ENCODE data around the gene TSPOAP1. TPM values are rescaled to one million over a fixed set of nuclear protein-coding genes. Genes with fewer than 3 reads are reported as not detected.

Gene TSPOAP1
- total and polyA plus RNA-seq, 10 of the 15 experiments (the other 5 are each of a cell fraction or from before 2014, with no cell fraction given), result 0.58 to 16.4 (median 4.2) TPM; not detected in 1

DNA sequence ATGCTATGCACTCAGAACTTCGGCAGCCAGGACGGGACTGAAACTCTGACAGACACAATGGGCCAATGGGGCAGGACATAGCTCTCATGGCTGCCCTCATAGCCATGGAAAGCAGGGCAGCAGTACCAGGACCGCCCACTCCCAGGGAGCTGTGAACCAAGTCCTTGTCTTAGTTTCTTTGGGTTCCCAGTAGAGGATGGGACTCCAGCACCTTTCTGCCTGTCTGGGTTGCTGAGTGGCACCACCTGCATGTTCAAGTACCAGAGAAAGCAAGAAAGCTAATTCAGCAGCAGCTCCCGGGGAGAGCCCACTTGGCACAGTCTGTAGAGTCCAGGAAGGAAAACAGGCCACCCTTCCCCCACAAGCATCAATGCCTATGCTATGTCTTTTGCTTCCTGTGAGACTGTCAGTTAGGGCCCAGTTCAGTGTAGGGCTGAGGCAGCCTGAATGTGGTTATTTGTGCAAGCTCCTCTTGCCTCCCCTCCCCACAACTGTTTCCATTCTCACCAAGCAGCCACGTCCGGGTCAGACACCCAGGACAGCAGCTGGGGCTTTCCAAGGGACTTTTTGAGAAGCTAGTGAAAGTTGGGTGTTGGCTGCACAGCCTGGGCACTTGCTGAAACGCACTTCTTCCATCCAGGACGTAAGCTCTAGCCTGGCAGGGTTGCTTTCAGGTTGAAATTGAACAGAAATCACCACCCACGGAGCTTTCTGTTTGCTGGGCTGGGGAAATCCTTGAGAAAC is 15.6 kb upstream of the TSPOAP1 start (continued):
- peak; percentile 100 for TF ChIP-seq RELA (IDR thresholded peaks at IDR 0.05; ENCODE audit: borderline replicate concordance, partially characterized antibody)
- TF ChIP-seq RUNX3 (IDR thresholded peaks at IDR 0.05; ENCODE audit: low read length), result no peak
- peak; percentile 91 for TF ChIP-seq NR2F1 (conservative IDR thresholded peaks at IDR 0.05)
- TF ChIP-seq ZNF24 (IDR thresholded peaks at IDR 0.05), result 0 out of 2 replicates have a peak, but pooled peaks have one; percentile 48
- TF ChIP-seq ESRRA (IDR thresholded peaks at IDR 0.05; ENCODE audit: low read length), result no peak
- TF ChIP-seq PAX5 (IDR thresholded peaks at IDR 0.05; ENCODE audit: borderline replicate concordance, low read depth, low read length), result peak; percentile 89
- TF ChIP-seq, protein P1, sequence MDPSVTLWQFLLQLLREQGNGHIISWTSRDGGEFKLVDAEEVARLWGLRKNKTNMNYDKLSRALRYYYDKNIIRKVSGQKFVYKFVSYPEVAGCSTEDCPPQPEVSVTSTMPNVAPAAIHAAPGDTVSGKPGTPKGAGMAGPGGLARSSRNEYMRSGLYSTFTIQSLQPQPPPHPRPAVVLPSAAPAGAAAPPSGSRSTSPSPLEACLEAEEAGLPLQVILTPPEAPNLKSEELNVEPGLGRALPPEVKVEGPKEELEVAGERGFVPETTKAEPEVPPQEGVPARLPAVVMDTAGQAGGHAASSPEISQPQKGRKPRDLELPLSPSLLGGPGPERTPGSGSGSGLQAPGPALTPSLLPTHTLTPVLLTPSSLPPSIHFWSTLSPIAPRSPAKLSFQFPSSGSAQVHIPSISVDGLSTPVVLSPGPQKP (IDR thresholded peaks at IDR 0.05; ENCODE audit: low read depth, low read length), result no peak
- TF ChIP-seq NRF1 (conservative IDR thresholded peaks at IDR 0.05; ENCODE audit: low read depth, low read length), result no peak
- TF ChIP-seq ASH2L (IDR thresholded peaks at IDR 0.05; ENCODE audit: borderline replicate concordance, low read depth), result no peak
- TF ChIP-seq ATF7 (IDR thresholded peaks at IDR 0.05; ENCODE audit: low read depth), result peak; percentile 76
- no peak for TF ChIP-seq SIN3A (IDR thresholded peaks at IDR 0.05; ENCODE audit: low read depth, low read length)
- TF ChIP-seq FOS (IDR thresholded peaks at IDR 0.05; ENCODE audit: borderline replicate concordance, extremely low read depth, insufficient read length), result no peak
- peak; percentile 50; the same call in 1 of the 2 replicates for TF ChIP-seq YY1 (IDR thresholded peaks at IDR 0.05; ENCODE audit: low read depth, low read length)
- TF ChIP-seq JUND (IDR thresholded peaks at IDR 0.05; ENCODE audit: low read depth, low read length), result no peak
- 0 out of 2 replicates have a peak, but pooled peaks have one; percentile 18 for TF ChIP-seq RCOR1 (conservative IDR thresholded peaks at IDR 0.05; ENCODE audit: low read depth, low read length)
- TF ChIP-seq, protein P2, sequence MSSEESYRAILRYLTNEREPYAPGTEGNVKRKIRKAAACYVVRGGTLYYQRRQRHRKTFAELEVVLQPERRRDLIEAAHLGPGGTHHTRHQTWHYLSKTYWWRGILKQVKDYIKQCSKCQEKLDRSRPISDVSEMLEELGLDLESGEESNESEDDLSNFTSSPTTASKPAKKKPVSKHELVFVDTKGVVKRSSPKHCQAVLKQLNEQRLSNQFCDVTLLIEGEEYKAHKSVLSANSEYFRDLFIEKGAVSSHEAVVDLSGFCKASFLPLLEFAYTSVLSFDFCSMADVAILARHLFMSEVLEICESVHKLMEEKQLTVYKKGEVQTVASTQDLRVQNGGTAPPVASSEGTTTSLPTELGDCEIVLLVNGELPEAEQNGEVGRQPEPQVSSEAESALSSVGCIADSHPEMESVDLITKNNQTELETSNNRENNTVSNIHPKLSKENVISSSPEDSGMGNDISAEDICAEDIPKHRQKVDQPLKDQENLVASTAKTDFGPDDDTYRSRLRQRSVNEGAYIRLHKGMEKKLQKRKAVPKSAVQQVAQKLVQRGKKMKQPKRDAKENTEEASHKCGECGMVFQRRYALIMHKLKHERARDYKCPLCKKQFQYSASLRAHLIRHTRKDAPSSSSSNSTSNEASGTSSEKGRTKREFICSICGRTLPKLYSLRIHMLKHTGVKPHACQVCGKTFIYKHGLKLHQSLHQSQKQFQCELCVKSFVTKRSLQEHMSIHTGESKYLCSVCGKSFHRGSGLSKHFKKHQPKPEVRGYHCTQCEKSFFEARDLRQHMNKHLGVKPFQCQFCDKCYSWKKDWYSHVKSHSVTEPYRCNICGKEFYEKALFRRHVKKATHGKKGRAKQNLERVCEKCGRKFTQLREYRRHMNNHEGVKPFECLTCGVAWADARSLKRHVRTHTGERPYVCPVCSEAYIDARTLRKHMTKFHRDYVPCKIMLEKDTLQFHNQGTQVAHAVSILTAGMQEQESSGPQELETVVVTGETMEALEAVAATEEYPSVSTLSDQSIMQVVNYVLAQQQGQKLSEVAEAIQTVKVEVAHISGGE (CRISPR knock-in tag; IDR thresholded peaks at IDR 0.05), result no peak
- no peak for TF ChIP-seq FOXM1 (IDR thresholded peaks at IDR 0.05; ENCODE audit: low read depth, low read length)
- TF ChIP-seq SMARCA5 (IDR thresholded peaks at IDR 0.05), result no peak
- peak; percentile 88 for TF ChIP-seq GATAD2B (conservative IDR thresholded peaks at IDR 0.05; ENCODE audit: low read depth)
- TF ChIP-seq SUPT20H (IDR thresholded peaks at IDR 0.05; ENCODE audit: borderline replicate concordance, control insufficient read depth, low read depth, low read length), result no peak
- TF ChIP-seq SREBF1 (IDR thresholded peaks at IDR 0.05; ENCODE audit: low read length), result no peak
- peak; percentile 90 for TF ChIP-seq POU2F2 (IDR thresholded peaks at IDR 0.05; ENCODE audit: borderline replicate concordance, low read depth, low read length)
- TF ChIP-seq BACH1 (IDR thresholded peaks at IDR 0.05; ENCODE audit: borderline replicate concordance), result peak; percentile 58; the same call in 1 of the 2 replicates
- TF ChIP-seq, protein P3, sequence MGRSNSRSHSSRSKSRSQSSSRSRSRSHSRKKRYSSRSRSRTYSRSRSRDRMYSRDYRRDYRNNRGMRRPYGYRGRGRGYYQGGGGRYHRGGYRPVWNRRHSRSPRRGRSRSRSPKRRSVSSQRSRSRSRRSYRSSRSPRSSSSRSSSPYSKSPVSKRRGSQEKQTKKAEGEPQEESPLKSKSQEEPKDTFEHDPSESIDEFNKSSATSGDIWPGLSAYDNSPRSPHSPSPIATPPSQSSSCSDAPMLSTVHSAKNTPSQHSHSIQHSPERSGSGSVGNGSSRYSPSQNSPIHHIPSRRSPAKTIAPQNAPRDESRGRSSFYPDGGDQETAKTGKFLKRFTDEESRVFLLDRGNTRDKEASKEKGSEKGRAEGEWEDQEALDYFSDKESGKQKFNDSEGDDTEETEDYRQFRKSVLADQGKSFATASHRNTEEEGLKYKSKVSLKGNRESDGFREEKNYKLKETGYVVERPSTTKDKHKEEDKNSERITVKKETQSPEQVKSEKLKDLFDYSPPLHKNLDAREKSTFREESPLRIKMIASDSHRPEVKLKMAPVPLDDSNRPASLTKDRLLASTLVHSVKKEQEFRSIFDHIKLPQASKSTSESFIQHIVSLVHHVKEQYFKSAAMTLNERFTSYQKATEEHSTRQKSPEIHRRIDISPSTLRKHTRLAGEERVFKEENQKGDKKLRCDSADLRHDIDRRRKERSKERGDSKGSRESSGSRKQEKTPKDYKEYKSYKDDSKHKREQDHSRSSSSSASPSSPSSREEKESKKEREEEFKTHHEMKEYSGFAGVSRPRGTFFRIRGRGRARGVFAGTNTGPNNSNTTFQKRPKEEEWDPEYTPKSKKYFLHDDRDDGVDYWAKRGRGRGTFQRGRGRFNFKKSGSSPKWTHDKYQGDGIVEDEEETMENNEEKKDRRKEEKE (IDR thresholded peaks at IDR 0.05), result no peak

All from GM12878 (cell line).